NT2/D1 (cell line): ENCODE measurements around the gene ACTC1.

Experiments used
- SUZ12 ChIP-seq: IDR thresholded peaks from 2 replicates; pipeline ENCODE4 v1.6.1; 2011; ENCODE audit not compliant: insufficient read length, insufficient read depth; ENCODE audit errors: extremely low read depth
- YY1 ChIP-seq: IDR thresholded peaks from 2 replicates; pipeline ENCODE4 v1.6.1; 2011; ENCODE audit not compliant: insufficient read length, insufficient read depth
- ZNF274 ChIP-seq: IDR thresholded peaks from 2 replicates; pipeline ENCODE4 v1.6.1; 2011; ENCODE audit warnings: mild to moderate bottlenecking, low read depth, low read length

DNA sequence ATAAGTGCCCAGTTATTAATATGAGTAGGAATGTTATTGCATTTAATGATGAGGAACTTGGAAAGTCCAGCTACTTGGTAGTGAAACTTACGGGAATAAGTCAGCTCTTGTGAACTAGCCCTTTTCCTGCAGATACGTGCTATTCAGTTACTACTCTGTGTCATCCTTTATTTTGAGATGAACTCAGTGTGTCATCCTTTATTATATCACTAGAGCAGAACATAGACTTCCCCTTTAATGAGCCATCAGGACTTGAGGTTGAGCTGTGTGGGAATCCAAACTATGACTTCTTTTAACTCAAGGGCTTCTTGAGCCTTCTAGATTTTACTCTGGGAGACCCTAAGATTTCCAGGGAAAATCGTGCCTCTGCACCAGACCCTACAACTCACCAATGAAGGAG lies 3.6 kb downstream of the ACTC1 start:
- TF ChIP-seq SUZ12, result no peak
- TF ChIP-seq ZNF274, result no peak
- no peak for TF ChIP-seq YY1
